K562 (cell line): ENCODE results near the gene UBR3. TPM values are rescaled to one million over a fixed set of nuclear protein-coding genes. Genes with fewer than 3 reads are reported as not detected.

ENCODE experiments used
- ATAC-seq: fragments of 200-7000 bp; cut with Tn5 transposase; 3 replicates; pipeline ENCODE4 v1.9.1; 2020; ENCODE audit warnings: moderate library complexity
- BruUV-seq: library from RNA; stranded (reverse); fragments of 400-500 nt; replicated peaks from 2 replicates; lab custom pipeline; 2021; lab: Mats Ljungman, UMichigan
- CTCF ChIA-PET: fragments of 300-600 bp; formaldehyde crosslinking; extraction: SDS; loops from one replicate; lab custom pipeline; 2021; ENCODE audit warnings: low intra/inter-chr PET ratio; lab: Yijun Ruan, JAX
- POLR2A ChIA-PET: fragments of 300-600, 350-650 bp; sonication (Branson Sonifier 250); formaldehyde crosslinking; extraction: SDS; loops from one replicate; lab custom pipeline; 2021; ENCODE audit warnings: antibody characterized with exemption, inconsistent platforms; lab: Yijun Ruan, JAX
- DNase-seq, 4 experiments: peaks; one replicate each; pipeline versions ENCODE4 v3.0.0 to v3.0.0-alpha.2; 2011 to 2018; ENCODE audit warnings: low spot score in 3 of 4, mixed read lengths in 3 of 4; ENCODE audit errors: extremely low read depth in 1 of 4
- FAIRE-seq: peaks from 2 replicates; lab custom pipeline; 2011; peaks lifted over from hg19 to GRCh38; lab: Jason Lieb, UNC
- H2AFZ ChIP-seq: 2 replicates; pipeline ENCODE4 v1.6.0; 2011; ENCODE audit warnings: low read depth, low read length, control low read depth, inconsistent platforms
- H3K27ac ChIP-seq: fragments of 200-600 bp; 3 replicates; pipeline ENCODE4 v1.8.0; 2011; ENCODE audit warnings: low read depth, mild to moderate bottlenecking, control low read depth, inconsistent platforms, low read length, moderate library complexity, mixed read lengths; ENCODE audit errors: extremely low read depth
- H3K27me3 ChIP-seq, 2 experiments: fragments of 300-600 bp in 1 of 2; 2 replicates in 1 of 2; 3 replicates in 1 of 2; pipeline versions ENCODE4 v1.6.0 to v1.8.0; 2011; ENCODE audit warnings: inconsistent platforms in 2 of 2, low read length in 2 of 2, mild to moderate bottlenecking in 1 of 2, mixed read lengths in 1 of 2, moderate library complexity in 1 of 2; ENCODE audit not compliant: control insufficient read depth in 2 of 2, insufficient read depth in 2 of 2
- H3K36me3 ChIP-seq: fragments of 300-600 bp; 3 replicates; pipeline ENCODE4 v1.8.0; 2011; ENCODE audit warnings: mild to moderate bottlenecking, low read length, inconsistent platforms; ENCODE audit not compliant: control insufficient read depth, insufficient read depth
- H3K4me1 ChIP-seq, 2 experiments: fragments of 200-600 bp in 1 of 2; replicated peaks in 1 of 2; 2 replicates in 1 of 2; 3 replicates in 1 of 2; pipeline versions ENCODE4 v1.5.1 to v1.8.0; 2011; ENCODE audit warnings: inconsistent platforms in 2 of 2, low read length in 2 of 2, mild to moderate bottlenecking in 1 of 2, mixed read lengths in 1 of 2, moderate library complexity in 1 of 2; ENCODE audit not compliant: control insufficient read depth in 2 of 2, insufficient read depth in 2 of 2
- H3K4me2 ChIP-seq: 2 replicates; pipeline ENCODE4 v1.6.1; 2011; ENCODE audit warnings: low read length, control low read depth, inconsistent platforms, mixed read lengths; ENCODE audit not compliant: insufficient read depth
- H3K4me3 ChIP-seq: fragments of 200-600 bp; sonication (generic), shearing (Covaris generic); 2 replicates; pipeline ENCODE4 v1.5.1; 2016; ENCODE audit warnings: control low read depth, inconsistent platforms
- H3K79me2 ChIP-seq: fragments of 200-600 bp; 3 replicates; pipeline ENCODE4 v1.8.0; 2011; ENCODE audit warnings: low read length, inconsistent platforms; ENCODE audit not compliant: control insufficient read depth, insufficient read depth
- H3K9ac ChIP-seq, 2 experiments: 2 replicates each; pipeline versions ENCODE4 v1.6.0 to v1.6.1; 2011; ENCODE audit warnings: low read depth in 2 of 2, low read length in 2 of 2, control low read depth in 1 of 2, inconsistent platforms in 1 of 2, mild to moderate bottlenecking in 1 of 2, mixed read lengths in 1 of 2; ENCODE audit not compliant: insufficient read depth in 1 of 2
- H3K9me1 ChIP-seq: one replicate; pipeline ENCODE4 v1.6.0; 2011; ENCODE audit warnings: inconsistent platforms, mild to moderate bottlenecking, low read length, moderate library complexity; ENCODE audit not compliant: control insufficient read depth, insufficient read depth
- H3K9me3 ChIP-seq: replicated peaks from 2 replicates; pipeline ENCODE4 v1.5.1; 2011; ENCODE audit warnings: low read depth, low read length, inconsistent platforms; ENCODE audit not compliant: control insufficient read depth, insufficient read depth
- H4K20me1 ChIP-seq: replicated peaks from 2 replicates; pipeline ENCODE4 v1.6.1; 2011; ENCODE audit warnings: low read length, inconsistent platforms, mixed read lengths; ENCODE audit not compliant: control insufficient read depth, insufficient read depth
- C11orf30 ChIP-seq: fragments of 450-650 bp; IDR thresholded peaks from 2 replicates; pipeline ENCODE4 v1.6.1; 2016; ENCODE audit warnings: low read depth, mild to moderate bottlenecking
- CREBBP ChIP-seq: IDR thresholded peaks from one replicate; pipeline ENCODE4 v1.6.1; 2012; ENCODE audit warnings: low read depth, mild to moderate bottlenecking, control low read depth, inconsistent platforms, low read length
- ELK1 ChIP-seq: sonication (generic); formaldehyde crosslinking; IDR thresholded peaks from 2 replicates; pipeline ENCODE4 v1.8.1; 2022; ENCODE audit warnings: missing genetic modification reagents
- MAFF ChIP-seq: IDR thresholded peaks from 2 replicates; pipeline ENCODE4 v1.6.1; 2012; ENCODE audit warnings: low read length, improper control_type of control experiment
- SIN3A ChIP-seq, 2 experiments: fragments of 150-350 bp in 1 of 2; IDR thresholded peaks; 2 replicates each; pipeline ENCODE4 v1.6.1; 2011 to 2016; ENCODE audit warnings: borderline replicate concordance in 2 of 2, low read depth in 2 of 2, low read length in 2 of 2, mild to moderate bottlenecking in 2 of 2, moderate library complexity in 2 of 2; ENCODE audit not compliant: control insufficient read depth in 1 of 2
- ZBTB33 ChIP-seq: sonication (generic); formaldehyde crosslinking; IDR thresholded peaks from 2 replicates; pipeline ENCODE4 v1.8.1; 2023; ENCODE audit warnings: mild to moderate bottlenecking, missing genetic modification reagents
- ZNF316 ChIP-seq: fragments of 450-650 bp; IDR thresholded peaks from 2 replicates; pipeline ENCODE4 v1.6.1; 2016
- WGBS: fragments of 100-300 bp; shearing (Covaris generic); methylation state at CpG from one replicate; pipeline ENCODE4 v1.1.6; 2016; ENCODE audit warnings: low coverage, mixed read lengths; ENCODE audit not compliant: insufficient coverage; ENCODE audit errors: missing lambda C conversion rate; 5-methylcytosine and 5-hydroxymethylcytosine counted together
- in situ Hi-C: fragments of 300-500 bp; cut with MboI; formaldehyde crosslinking; loops from 4 replicates; pipeline ENCODE4 v1.15.0; 2018; ENCODE audit warnings: inconsistent platforms, mixed read lengths
- intact Hi-C: fragments of 100-400 bp; cut with micrococcal nuclease; formaldehyde crosslinking; loops from 2 replicates; pipeline ENCODE4 v1.14.2; 2022
- polyA plus RNA-seq, 8 experiments: library from polyadenylated mRNA; depleted of rRNA in 4 of 8; stranded (reverse) in 5 of 8; unstranded in 3 of 8; fragments of >200 nt; fragmentation: Nextera tagmentation in 2 of 8; fragmentation: Illumina TruSeq in 1 of 8; extraction: Ambion mirVana in 2 of 8; extraction: Trizol in 1 of 8; gene quantifications; 2 replicates each; pipeline versions ENCODE4 v1.2.1 to v1.2.3, GENCODE V29; 2011 to 2014; ENCODE audit warnings: inconsistent platforms in 1 of 8, missing spikeins in 1 of 8
- total RNA-seq, 7 experiments: library from RNA; depleted of rRNA in 6 of 7; stranded (reverse); fragments of >200 nt in 6 of 7; fragmentation: Illumina TruSeq in 2 of 7; extraction: Trizol in 2 of 7; gene quantifications; 2 replicates each; pipeline versions ENCODE4 v1.2.1 to v1.2.3, GENCODE V29; 2011 to 2021; ENCODE audit warnings: low replicate concordance in 1 of 7

Gene UBR3
- total and polyA plus RNA-seq, 9 of the 15 experiments (the other 6 are each of a cell fraction or from before 2014, with no cell fraction given) = 14.4 to 63.5 (median 40.4) TPM

GRCh38 chr2:169946092-169946491, 118.8 kb downstream of the UBR3 start:
- no peak overlapping the region for H3K4me2 ChIP-seq

More at GRCh38 chr2:169946092-169946491, 118.8 kb downstream of the UBR3 start:
- no peak overlapping the region for H3K9ac ChIP-seq
- no peaks in the 10 kb centered on the region for H4K20me1 ChIP-seq
- H3K4me1 ChIP-seq = peaks cover 0 to 7% of the 10 kb centered on the region in 2 experiments; a peak in 2 of 5 replicates
- ChIA-PET CTCF (no interaction called here), POLR2A (no interaction called here)
- FAIRE-seq (no peak), ATAC-seq (no peak), DNase-seq (no peak)
- in situ Hi-C loops (loop anchor here (25.0 kb wide), 1 partner anchor 866 kb away; the partner anchor contains the start of gene GAD1), intact Hi-C loops (no loop called here)
- TF ChIP-seq MAFF (peak; percentile 25; the same call in 1 of the 2 replicates), CREBBP (no peak), ZNF316 (peak; percentile 86), ZBTB33 (CRISPR knock-in tag) (no peak), SIN3A (IDR thresholded peaks at IDR 0.05; ENCODE audit: borderline replicate concordance in 2 of 2, control insufficient read depth in 1 of 2, low read depth in 2 of 2, low read length in 2 of 2) (no peak), ELK1 (CRISPR knock-in tag) (no peak), C11orf30 (peak; percentile 60)
- no TSS peak for BruUV-seq
- no peaks in the 10 kb centered on the region for H3K27me3 ChIP-seq
- no peak overlapping the region for H3K4me3 ChIP-seq
- no peak overlapping the region for H2AFZ ChIP-seq
- H3K9me3 ChIP-seq = no peaks in the 10 kb centered on the region
- H3K9me1 ChIP-seq = no peaks in the 10 kb centered on the region
- H3K79me2 ChIP-seq = no peaks in the 10 kb centered on the region
- peaks cover 59% of the 10 kb centered on the region for H3K36me3 ChIP-seq
- 80% methylated on average over 2 of the region's 2 CpGs for WGBS
- no peak overlapping the region for H3K27ac ChIP-seq
